Right renal cortex interstitium (tissue), 3 donors: Measurements from ENCODE around the gene UBE2U. TPM values are rescaled to one million over a fixed set of nuclear protein-coding genes. Genes with fewer than 3 reads are reported as not detected.
A peak's percentile ranks its signal among the peaks of the same experiment; 100 is the strongest.
"Not testable (repeated sequence)": the region's sequence is repeated elsewhere in the genome, so short reads cannot be mapped to it uniquely, and the experiment has no call there.

Source experiments
- DNase-seq, 3 donors: peaks; one replicate each; pipeline ENCODE4 v3.0.0-alpha.2; 2013; ENCODE audit warnings: low read depth in 3 of 3, low spot score in 2 of 3
- polyA plus RNA-seq, 3 donors: library from polyadenylated mRNA; unstranded; fragments of 120-200 nt; gene quantifications; one replicate each; pipeline ENCODE4 v1.2.1, GENCODE V29; 2013; ENCODE audit not compliant: insufficient read length in 3 of 3

Gene UBE2U
- polyA plus RNA-seq, 3 donors, result not detected

GRCh38 chr1:64187646-64188045, 15.8 kb upstream of the UBE2U start:
- DNase-seq, result no peak

DNA sequence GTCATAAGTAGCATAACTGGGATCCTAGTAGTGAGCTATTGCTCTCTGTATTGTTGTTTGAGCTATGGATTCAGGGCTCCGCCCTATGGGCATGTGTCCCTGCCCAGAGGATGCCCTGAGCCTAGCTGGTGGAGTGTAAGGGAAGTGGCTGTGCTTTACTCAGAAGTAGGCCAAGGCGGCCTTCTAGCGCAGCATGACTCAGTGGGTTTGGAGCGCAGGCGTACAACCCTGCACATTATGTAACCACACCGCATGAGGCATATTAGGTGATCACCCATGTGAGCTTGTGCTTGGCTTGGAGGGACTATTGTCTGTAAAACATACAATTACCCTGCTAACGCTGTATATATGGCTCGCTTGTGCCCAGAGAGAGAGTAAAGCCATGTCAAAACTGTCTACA, 11.1 kb upstream of the UBE2U start:
- no peak for DNase-seq

- DNase-seq, result no peak
These were observed 9.0 kb upstream of the UBE2U start for GRCh38 chr1:64194168-64195080.

DNA sequence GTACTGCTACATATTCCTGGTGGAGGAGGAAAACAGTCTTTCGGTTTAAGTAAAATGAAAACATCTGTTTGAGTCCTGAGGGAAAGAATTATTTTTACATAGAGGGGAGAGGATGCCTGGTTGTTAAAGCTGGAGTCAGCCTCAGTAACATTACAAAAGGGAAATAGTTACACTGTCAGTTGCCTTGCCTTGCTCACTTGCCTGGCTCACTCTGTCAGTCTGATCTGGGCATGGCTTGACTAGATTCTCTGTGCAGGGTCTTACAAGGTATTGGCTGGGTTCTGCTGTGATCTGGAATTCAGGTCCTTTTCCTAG, 8.4 kb upstream of the UBE2U start:
- DNase-seq, result no peak

- DNase-seq, result no peak
These were observed 7.2 kb upstream of the UBE2U start for GRCh38 chr1:64196074-64196870.

GRCh38 chr1:64197076-64197475, 6.3 kb upstream of the UBE2U start:
- no peak for DNase-seq

GRCh38 chr1:64199154-64199553, 4.3 kb upstream of the UBE2U start:
- DNase-seq, result no peak

GRCh38 chr1:64200064-64200463, 3.4 kb upstream of the UBE2U start:
- DNase-seq, result no peak

DNA sequence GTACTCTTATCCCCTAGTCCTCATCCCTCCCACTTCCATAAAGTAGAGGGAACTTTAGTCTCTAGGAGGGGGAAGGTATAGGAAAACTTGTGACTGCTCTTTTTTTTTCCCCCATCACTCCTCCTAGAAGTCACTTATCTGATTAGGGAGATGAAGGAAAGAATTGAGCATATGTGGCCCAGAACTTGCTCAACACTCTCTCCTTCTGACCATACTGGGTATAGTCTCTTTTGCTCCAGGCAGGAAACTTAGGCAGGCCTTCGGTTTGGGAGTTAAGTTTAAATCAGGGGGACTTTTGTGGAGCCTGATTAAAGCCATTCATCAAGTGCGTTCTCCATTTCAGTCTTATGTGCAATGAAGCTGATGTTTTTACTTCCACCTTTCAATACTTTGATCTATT, 5.8 kb downstream of the UBE2U start:
- DNase-seq, result no peak

DNA sequence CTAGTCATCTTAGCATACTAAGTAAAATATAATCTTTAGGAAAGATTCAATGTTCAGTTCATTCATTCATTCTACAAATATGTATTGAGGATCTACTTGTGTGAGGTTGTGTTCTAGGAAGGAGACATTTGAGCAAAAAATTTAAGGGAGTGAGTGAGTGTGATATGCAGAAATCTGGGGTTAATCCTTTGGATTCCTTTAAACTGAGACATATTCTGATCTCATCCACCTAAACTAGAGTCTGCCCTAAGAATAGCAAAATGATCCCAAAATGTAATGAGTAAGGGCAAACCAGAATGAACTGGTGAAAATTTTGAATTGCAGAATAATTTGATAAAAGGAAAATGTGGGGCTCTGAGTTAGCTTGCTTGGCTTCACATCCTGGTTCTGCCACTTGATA, 8.6 kb downstream of the UBE2U start:
- no peak for DNase-seq

GRCh38 chr1:64215576-64215975, 12.2 kb downstream of the UBE2U start:
- peak in 1 of 3 donors; percentile 30 for DNase-seq

DNA sequence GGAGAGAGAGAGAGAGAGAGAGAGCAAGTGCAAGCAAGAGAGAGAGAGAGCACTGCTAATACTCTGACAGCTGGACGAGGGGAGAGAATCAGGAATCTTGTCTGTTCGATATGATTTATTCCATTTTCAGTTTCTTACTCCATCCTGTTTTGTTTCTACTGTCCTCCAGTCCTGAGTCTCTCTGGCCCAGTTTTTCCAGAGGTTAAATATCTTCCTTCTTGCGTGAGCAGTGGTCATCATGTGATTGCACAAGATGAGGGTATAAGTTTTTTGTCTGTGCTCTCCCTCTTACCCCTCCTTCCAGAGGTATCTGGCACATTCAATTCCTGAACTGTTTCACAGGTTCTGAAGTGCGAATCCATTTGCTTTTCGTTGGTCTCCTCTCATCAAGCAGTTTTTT, 16.8 kb downstream of the UBE2U start:
- no peak for DNase-seq

- no peak for DNase-seq
These were observed 20.1 kb downstream of the UBE2U start for GRCh38 chr1:64223329-64224151.

DNA sequence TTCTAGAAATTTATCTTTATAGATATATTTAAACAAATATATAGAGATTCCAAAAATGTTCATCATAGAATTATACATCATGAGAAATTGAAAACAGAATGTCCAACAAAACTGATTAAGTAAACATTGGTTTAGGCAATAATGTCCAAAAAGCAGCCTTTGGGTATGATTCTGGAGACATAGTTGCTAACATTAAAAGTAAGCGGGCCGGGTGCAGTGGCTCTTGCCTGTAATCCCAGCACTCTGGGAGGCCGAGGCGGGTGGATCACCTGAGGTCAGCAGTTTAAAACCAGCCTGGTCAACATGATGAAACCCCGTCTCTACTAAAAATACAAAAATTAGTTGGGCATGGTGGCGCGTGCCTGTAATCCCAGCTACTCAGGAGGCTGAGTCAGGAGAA, 20.8 kb downstream of the UBE2U start:
- not testable (repeated sequence) for DNase-seq

DNA sequence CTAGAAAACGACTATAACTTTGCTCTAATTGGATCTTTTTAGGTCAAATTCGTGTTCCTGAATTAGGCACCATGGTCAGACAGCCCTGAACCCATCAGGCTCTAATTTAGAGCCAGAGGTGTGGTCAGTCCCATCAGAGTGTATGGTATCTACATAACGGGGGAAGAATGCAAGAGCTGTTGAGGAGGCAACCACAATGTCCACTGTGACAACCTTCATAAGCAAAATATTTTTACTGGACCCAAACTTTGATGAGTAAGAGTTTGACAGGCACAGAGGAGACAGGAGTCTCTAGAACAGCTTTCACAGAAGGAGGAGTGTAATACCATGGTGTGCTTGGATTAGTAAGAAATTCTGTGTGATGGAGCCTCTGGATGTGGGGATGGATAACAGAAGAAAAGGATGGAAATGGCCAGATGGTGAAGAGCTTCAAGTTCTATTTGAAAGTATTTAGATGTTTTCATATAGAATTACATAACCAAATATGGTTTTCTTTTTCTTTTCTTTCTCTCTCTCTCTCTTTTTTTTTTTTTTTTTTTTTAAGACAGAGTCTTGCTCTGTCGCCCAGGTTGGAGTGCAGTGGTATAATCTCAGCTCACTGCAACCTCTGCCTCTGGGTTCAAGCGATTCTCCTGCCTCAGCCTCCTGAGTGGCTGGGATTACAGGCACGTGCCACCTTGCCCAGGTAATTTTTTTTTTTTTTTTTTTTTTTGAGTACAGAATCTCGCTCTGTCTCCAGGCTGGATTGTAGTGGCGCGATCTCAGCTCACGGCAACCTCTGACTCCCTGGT, 24.9 kb downstream of the UBE2U start:
- DNase-seq, result no peak

DNA sequence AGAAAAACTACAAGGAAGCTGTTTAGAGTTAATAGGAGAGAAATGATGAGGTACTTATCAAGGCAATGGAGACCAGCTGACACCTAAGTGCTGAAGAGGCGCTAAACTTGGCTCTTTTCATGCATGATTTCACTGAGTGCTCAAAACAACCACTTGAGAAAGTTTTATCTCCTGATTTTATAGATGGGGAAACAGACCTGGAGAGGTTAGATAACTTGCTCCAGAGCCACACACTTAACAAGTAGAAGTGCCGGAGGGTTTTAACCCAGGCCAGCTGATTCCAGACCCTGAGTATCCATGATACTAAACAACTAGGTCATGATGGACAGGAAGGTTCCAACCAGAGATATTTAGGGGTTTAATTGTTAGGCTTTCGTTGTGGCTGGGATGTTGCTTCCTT, 25.9 kb downstream of the UBE2U start:
- no peak for DNase-seq

GRCh38 chr1:64231153-64231552, 27.7 kb downstream of the UBE2U start:
- DNase-seq, result no peak

DNA sequence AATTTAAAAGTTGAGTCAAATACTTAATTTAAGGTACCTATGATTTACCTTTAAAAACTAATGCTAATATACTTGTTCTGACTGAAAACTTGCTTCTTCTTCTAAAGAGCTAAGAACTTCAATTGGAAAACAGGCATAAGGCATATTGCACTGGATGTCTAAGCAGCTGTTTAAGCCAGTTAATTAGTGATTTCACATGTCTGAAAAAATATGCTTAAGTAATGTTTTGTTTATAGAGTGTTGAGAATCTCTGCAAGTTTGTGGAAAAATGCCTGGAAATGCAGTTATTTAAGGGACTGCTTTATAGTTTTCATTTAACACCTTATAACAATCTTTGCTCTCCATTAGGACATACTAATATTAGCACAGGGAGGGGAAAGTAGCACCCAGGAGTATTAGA, 28.2 kb downstream of the UBE2U start:
- no peak for DNase-seq

- DNase-seq, result no peak
These were observed 31.3 kb downstream of the UBE2U start for GRCh38 chr1:64234714-64235113.

- DNase-seq, result no peak
These were observed 31.8 kb downstream of the UBE2U start for GRCh38 chr1:64235181-64235580.
